Stimulated activated CD4-positive, alpha-beta T cell treated with anti-CD3 and anti-CD28 coated beads, Interleukin-4, amount 100 ng/mL, for 48 hours (primary cell): ENCODE measurements around the gene COL15A1.
A peak's percentile ranks its signal among the peaks of the same experiment; 100 is the strongest.

Experiments used
- DNase-seq, 2 donors: peaks; one replicate each; pipeline ENCODE4 v3.0.0-alpha.2; 2020; ENCODE audit warnings: low read depth in 2 of 2

The COL15A1 gene

DNA sequence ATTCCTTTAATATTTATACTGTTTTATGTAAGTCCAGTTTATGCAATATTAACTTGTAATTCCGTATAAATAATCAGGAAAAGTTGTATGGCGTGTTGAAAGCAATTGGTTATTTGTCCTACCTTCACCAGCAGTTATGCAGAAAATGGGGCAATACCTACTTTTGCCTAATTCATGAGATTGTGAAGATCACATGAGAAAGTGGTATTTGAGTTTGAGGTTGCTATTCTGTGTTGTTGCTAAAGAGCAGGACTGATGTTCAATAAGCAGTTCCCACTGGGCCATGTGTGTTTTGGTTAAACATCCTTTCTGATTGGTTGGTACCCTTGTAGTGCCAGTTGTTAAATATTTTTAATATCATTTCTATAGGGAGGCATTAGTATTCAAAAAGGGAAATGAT is 164.4 kb downstream of the COL15A1 start:
- DNase-seq: no peak

DNA sequence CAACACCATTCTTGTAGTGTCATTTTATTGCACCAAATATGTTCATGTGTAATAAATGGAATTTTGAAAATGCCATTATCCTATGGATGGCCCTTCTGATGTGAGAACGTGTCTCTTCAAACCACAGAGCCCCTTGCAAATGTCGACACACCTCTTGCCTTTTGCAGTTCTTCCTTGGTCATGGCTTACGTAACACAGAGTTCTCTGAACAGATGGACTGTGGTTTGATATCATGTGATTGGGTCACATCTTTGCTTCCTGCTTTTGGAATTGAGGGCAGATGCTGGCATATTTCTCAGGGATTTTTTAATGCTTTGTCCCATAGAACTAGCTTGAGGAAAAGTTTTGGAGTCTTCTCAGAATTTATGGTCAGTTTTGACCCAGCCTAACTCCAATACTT is 165.8 kb downstream of the COL15A1 start:
- DNase-seq: no peak

DNA sequence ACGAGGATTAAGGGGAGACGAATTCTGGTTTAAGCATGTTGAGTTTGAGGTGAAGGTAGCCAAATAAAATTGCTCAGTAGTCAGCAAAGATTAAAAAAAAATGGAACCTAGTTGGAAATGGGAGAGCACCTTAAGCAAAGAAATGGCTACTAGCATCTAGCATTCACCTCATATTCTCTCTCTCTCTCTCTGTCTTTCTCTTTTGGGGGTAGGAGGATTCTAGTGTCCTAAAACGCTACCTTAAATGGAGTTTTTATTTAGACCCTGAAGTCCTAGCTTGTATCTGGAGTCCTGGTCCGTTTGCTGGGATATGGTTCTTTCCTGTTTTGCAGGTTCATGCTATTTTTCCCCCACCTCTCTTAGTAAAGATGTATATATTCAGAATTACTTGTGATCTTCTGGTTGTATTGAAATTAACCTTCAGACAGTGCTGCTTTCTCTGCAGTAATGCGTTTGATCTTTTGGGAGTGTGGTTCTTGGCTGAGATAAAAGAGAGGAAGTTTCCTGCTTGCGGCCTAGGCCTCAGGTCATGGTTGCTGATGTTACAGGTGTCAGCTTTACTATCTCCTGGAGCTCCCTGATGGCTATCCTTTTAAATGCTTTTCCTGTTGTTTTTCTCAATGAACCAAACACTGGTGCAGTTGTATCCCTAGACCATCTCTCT is 169.2 kb downstream of the COL15A1 start:
- DNase-seq: no peak

- DNase-seq: no peak
These were observed 169.8 kb downstream of the COL15A1 start for GRCh38 chr9:99113414-99114048.

GRCh38 chr9:99114049-99114440 is 170.3 kb downstream of the COL15A1 start:
- no peak for DNase-seq

DNA sequence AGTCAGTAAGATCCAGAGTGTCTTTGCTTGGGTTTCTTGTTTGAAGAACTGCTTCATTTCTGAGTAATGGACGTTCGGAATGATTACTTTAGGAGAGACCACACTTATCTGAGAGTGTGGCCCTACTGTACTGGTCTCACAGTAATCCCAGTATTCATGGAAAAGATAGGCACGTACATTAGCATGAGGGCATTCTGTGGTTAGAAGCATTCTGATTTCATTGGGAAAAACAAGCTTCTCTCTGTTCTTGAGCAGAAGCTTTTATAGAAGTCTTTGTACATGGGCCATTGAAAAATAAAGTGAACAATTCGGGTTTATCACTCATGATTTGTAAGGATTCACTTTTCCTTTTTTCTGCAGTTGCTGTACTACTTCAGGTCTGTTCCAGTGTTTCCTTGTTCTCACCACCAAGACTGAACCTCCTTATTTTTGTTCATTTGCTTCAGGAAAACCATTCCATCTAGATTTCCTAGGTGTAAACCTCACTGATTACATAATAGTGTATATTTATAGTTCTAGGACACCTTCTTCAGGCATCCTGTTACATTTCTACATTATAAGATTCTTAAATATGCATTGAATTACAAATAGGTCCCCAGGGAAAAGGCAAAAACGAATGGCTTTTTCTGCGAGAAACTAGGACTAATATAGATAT is 171.3 kb downstream of the COL15A1 start:
- DNase-seq: no peak

DNA sequence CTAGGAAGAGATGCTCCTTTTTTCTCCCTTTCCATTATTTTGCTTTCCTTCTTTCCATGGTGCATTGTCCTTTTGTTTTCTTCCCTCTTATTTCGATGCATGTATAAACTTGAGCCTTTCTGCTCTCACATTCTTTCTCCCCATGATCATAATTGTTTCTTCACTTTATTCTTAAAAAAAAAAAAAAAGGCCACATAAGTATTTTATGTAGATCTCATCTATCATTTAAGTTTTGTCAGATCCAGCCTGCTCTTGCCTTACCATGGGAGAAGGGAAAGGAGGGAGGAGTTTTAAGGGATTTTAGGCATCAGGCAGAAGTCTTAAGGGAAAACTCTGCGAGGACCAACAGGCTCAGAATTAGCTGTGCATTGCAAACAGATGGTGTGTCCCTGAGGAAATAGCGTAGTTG is 172.3 kb downstream of the COL15A1 start:
- no peak for DNase-seq

DNA sequence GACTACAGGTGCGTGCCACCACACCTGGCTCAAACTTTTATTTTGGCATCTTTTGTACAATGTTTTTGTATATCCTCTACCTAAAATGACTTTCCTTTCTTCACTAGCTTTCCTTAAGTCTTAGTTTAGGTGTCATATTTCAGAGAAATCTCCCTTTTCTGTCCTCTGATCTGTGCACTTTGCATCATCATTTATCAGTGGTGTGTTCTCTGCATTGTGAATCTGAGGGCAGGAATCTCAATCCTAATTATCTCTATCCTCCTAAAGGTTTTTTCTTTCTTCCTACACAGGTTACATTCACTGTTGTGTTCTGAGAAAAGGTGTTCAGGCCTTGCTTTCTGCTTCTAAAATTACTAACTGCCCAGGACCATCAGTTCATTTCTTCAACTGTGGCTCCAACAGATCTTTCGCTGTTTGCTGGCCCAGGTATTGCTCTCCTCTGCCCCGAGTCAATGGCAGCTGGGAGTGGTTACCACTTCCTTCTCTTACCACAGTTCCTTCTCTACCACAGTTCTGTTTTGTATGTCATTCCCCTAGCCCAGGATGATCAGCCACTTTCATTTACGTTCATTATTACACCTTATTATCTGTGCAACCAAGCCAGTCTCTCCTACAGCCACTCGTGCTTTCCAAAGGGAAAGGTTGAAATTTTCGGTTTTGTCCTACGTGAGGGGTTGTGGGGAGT is 175.2 kb downstream of the COL15A1 start:
- DNase-seq: peak in 1 of 2 donors; percentile 32

GRCh38 chr9:99119976-99120655 is 176.4 kb downstream of the COL15A1 start:
- DNase-seq: no peak
